ENCODE results near the gene CEACAM4. TPM values are rescaled to one million over a fixed set of nuclear protein-coding genes. Genes with fewer than 3 reads are reported as not detected.

Gene CEACAM4
- total RNA-seq, 1 experiment from 2014 or later, result not detected

DNA sequence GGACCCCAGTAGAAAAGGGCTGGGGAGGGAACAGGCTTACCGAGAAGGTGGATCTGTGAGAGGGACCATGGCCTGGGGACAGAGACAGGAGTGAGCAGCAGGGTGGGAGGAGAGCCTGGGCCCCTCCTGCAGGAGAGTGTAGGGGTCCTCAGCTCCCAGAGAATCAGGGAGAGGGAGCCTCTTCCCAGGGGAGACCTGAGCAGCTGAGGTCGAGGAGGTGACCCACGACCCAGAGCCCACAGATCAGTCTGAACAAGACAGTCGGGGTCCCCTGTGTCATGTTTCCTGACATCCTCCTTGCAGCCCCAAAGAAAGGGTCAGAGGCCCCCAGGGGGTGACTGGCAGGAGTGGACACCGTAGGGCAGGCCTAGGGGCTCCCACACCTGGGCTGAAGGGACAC, 6.7 kb downstream of the CEACAM4 start:
- no peaks in the 10 kb centered on the region for H3K4me1 ChIP-seq (ENCODE audit: insufficient read depth, low read length, poor library complexity, severe bottlenecking)
- H3K27me3 ChIP-seq (replicated peaks; ENCODE audit: insufficient read depth, low read depth, low read length, poor library complexity), result no peaks in the 10 kb centered on the region
- DNase-seq (ENCODE audit: low spot score), result no peak
- H3K27ac ChIP-seq (ENCODE audit: low read depth, low read length, poor library complexity, severe bottlenecking), result no peak overlapping the region
- no peak for TF ChIP-seq EZH2 (IDR thresholded peaks at IDR 0.05; ENCODE audit: borderline replicate concordance, low read depth, low read length, poor library complexity, severe bottlenecking)
- TF ChIP-seq, protein P1, sequence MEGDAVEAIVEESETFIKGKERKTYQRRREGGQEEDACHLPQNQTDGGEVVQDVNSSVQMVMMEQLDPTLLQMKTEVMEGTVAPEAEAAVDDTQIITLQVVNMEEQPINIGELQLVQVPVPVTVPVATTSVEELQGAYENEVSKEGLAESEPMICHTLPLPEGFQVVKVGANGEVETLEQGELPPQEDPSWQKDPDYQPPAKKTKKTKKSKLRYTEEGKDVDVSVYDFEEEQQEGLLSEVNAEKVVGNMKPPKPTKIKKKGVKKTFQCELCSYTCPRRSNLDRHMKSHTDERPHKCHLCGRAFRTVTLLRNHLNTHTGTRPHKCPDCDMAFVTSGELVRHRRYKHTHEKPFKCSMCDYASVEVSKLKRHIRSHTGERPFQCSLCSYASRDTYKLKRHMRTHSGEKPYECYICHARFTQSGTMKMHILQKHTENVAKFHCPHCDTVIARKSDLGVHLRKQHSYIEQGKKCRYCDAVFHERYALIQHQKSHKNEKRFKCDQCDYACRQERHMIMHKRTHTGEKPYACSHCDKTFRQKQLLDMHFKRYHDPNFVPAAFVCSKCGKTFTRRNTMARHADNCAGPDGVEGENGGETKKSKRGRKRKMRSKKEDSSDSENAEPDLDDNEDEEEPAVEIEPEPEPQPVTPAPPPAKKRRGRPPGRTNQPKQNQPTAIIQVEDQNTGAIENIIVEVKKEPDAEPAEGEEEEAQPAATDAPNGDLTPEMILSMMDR (conservative IDR thresholded peaks at IDR 0.05; ENCODE audit: low read depth, low read length), result no peak
- intact Hi-C loops (cut with micrococcal nuclease; ENCODE audit: unreplicated experiment), result no loop called here
- ChIA-PET POLR2A (ENCODE audit: low non-redundant PET) (no interaction called here), CTCF (no interaction called here)
- H3K9me3 ChIP-seq (ENCODE audit: low read depth, low read length, poor library complexity, severe bottlenecking), result no peaks in the 10 kb centered on the region
- no TSS peak for BruUV-seq (replicated peaks)
- H3K36me3 ChIP-seq (ENCODE audit: insufficient read depth, low read length, poor library complexity, severe bottlenecking), result no peaks in the 10 kb centered on the region
- H3K4me3 ChIP-seq (ENCODE audit: low read depth, low read length, poor library complexity, severe bottlenecking), result no peak overlapping the region

GRCh38 chr19:41619018-41619556, 7.8 kb downstream of the CEACAM4 start:
- CTCF ChIA-PET, result no interaction called here

GRCh38 chr19:41617941-41618730, 8.7 kb downstream of the CEACAM4 start:
- TF ChIP-seq, protein P1 (conservative IDR thresholded peaks at IDR 0.05; ENCODE audit: low read depth, low read length), result no peak
- intact Hi-C loops (cut with micrococcal nuclease; ENCODE audit: unreplicated experiment), result no loop called here
- no peak overlapping the region for H3K4me3 ChIP-seq (ENCODE audit: low read depth, low read length, poor library complexity, severe bottlenecking)
- POLR2A ChIA-PET (ENCODE audit: low non-redundant PET), result no interaction called here
- no TSS peak for BruUV-seq (replicated peaks)
- no peak overlapping the region for H3K27ac ChIP-seq (ENCODE audit: low read depth, low read length, poor library complexity, severe bottlenecking)
- no peaks in the 10 kb centered on the region for H3K36me3 ChIP-seq (ENCODE audit: insufficient read depth, low read length, poor library complexity, severe bottlenecking)
- H3K9me3 ChIP-seq (ENCODE audit: low read depth, low read length, poor library complexity, severe bottlenecking), result no peaks in the 10 kb centered on the region
- CTCF ChIA-PET, result no interaction called here
- DNase-seq (ENCODE audit: low spot score), result no peak
- no peaks in the 10 kb centered on the region for H3K27me3 ChIP-seq (replicated peaks; ENCODE audit: insufficient read depth, low read depth, low read length, poor library complexity)
- H3K4me1 ChIP-seq (ENCODE audit: insufficient read depth, low read length, poor library complexity, severe bottlenecking), result no peaks in the 10 kb centered on the region

More at GRCh38 chr19:41619018-41619556, 7.8 kb downstream of the CEACAM4 start:
- H3K4me1 ChIP-seq (ENCODE audit: insufficient read depth, low read length, poor library complexity, severe bottlenecking), result no peaks in the 10 kb centered on the region
- no peak overlapping the region for H3K27ac ChIP-seq (ENCODE audit: low read depth, low read length, poor library complexity, severe bottlenecking)
- H3K4me3 ChIP-seq (ENCODE audit: low read depth, low read length, poor library complexity, severe bottlenecking), result no peak overlapping the region
- no peaks in the 10 kb centered on the region for H3K9me3 ChIP-seq (ENCODE audit: low read depth, low read length, poor library complexity, severe bottlenecking)
- POLR2A ChIA-PET (ENCODE audit: low non-redundant PET), result no interaction called here
- no peak for TF ChIP-seq EZH2 (IDR thresholded peaks at IDR 0.05; ENCODE audit: borderline replicate concordance, low read depth, low read length, poor library complexity, severe bottlenecking)
- TF ChIP-seq, protein P1 (conservative IDR thresholded peaks at IDR 0.05; ENCODE audit: low read depth, low read length), result no peak
- no TSS peak for BruUV-seq (replicated peaks)
- no peaks in the 10 kb centered on the region for H3K36me3 ChIP-seq (ENCODE audit: insufficient read depth, low read length, poor library complexity, severe bottlenecking)
- no peaks in the 10 kb centered on the region for H3K27me3 ChIP-seq (replicated peaks; ENCODE audit: insufficient read depth, low read depth, low read length, poor library complexity)
- intact Hi-C loops (cut with micrococcal nuclease; ENCODE audit: unreplicated experiment), result no loop called here
- DNase-seq (ENCODE audit: low spot score), result no peak
